Esophagus squamous epithelium (tissue), 5 donors: Measurements from ENCODE around the gene TLR6. TPM values are rescaled to one million over a fixed set of nuclear protein-coding genes. Genes with fewer than 3 reads are reported as not detected.

Experiments
- DNase-seq: peaks from one replicate; lab custom pipeline; 2025; lab: John Stamatoyannopoulos, UW
- H3K27ac ChIP-seq, 4 donors: fragments of 200-600 bp; sonication (generic); one replicate each; pipeline ENCODE4 v1.5.1; 2016 to 2019; ENCODE audit warnings: mild to moderate bottlenecking in 1 of 4
- H3K27me3 ChIP-seq, 4 donors: fragments of 200-600 bp; sonication (generic); 1 replicate in 3 of 4; 2 replicates in 1 of 4; pipeline versions ENCODE4 v1.5.1 to v1.6.0; 2017 to 2021; ENCODE audit warnings: antibody characterized with exemption in 1 of 4
- H3K36me3 ChIP-seq, 3 donors: fragments of 200-600 bp; sonication (generic); one replicate each; pipeline ENCODE4 v1.5.1; 2016 to 2019
- H3K4me1 ChIP-seq, 3 donors: fragments of 200-600 bp; sonication (generic); one replicate each; pipeline ENCODE4 v1.5.1; 2017 to 2019
- H3K4me3 ChIP-seq, 4 donors: fragments of 200-600 bp; sonication (generic); 1 replicate in 3 of 4; 2 replicates in 1 of 4; pipeline ENCODE4 v1.5.1; 2016 to 2019; ENCODE audit warnings: mild to moderate bottlenecking in 2 of 4, moderate library complexity in 1 of 4
- H3K9me3 ChIP-seq, 3 donors: fragments of 200-600 bp; sonication (generic); one replicate each; pipeline ENCODE4 v1.5.1; 2016 to 2019
- POLR2A ChIP-seq, 4 donors: fragments of 450-650 bp; IDR thresholded peaks; one replicate each; pipeline ENCODE4 v1.6.1; 2017; ENCODE audit warnings: antibody characterized with exemption in 4 of 4, mild to moderate bottlenecking in 4 of 4, moderate library complexity in 3 of 4
- WGBS, 2 donors: methylation state at CpG; one replicate each; pipeline ENCODE4 v1.1.5; 2018; 5-methylcytosine and 5-hydroxymethylcytosine counted together
- intact Hi-C: fragments of 100-400 bp; cut with DNase I; formaldehyde crosslinking; loops from one replicate; pipeline ENCODE4 v1.15.0; 2022
- total RNA-seq, 4 donors: library from RNA; depleted of rRNA; stranded (reverse); fragments of >200 nt; gene quantifications; one replicate each; pipeline ENCODE4 v1.1.0, GENCODE V29; 2016
- TF ChIP-seq, protein P1 (sequence below), 6 experiments: fragments of 450-650 bp in 4 of 6; fragments of 200-600 bp in 2 of 6; sonication (generic) in 2 of 6; IDR thresholded peaks; one replicate each; pipeline ENCODE4 v1.5.1; 2016 to 2019; ENCODE audit warnings: antibody characterized with exemption in 6 of 6, mild to moderate bottlenecking in 4 of 6, moderate library complexity in 4 of 6
- donor health status: DM: yes; HTN: yes; CAD: no.

TLR6 gene
- total RNA-seq, 4 donors from 2014 or later = 1.1 to 3.3 (median 2.5) TPM

- H3K27ac ChIP-seq = no peak overlapping the region
- DNase-seq = no peak
- no peak overlapping the region for H3K4me3 ChIP-seq
- H3K4me1 ChIP-seq = peaks cover 0 to 31% (median 9%) of the 10 kb centered on the region in 3 donors
- TF ChIP-seq POLR2A (IDR thresholded peaks at IDR 0.05) = no peak
- TF ChIP-seq, protein P1, sequence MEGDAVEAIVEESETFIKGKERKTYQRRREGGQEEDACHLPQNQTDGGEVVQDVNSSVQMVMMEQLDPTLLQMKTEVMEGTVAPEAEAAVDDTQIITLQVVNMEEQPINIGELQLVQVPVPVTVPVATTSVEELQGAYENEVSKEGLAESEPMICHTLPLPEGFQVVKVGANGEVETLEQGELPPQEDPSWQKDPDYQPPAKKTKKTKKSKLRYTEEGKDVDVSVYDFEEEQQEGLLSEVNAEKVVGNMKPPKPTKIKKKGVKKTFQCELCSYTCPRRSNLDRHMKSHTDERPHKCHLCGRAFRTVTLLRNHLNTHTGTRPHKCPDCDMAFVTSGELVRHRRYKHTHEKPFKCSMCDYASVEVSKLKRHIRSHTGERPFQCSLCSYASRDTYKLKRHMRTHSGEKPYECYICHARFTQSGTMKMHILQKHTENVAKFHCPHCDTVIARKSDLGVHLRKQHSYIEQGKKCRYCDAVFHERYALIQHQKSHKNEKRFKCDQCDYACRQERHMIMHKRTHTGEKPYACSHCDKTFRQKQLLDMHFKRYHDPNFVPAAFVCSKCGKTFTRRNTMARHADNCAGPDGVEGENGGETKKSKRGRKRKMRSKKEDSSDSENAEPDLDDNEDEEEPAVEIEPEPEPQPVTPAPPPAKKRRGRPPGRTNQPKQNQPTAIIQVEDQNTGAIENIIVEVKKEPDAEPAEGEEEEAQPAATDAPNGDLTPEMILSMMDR (IDR thresholded peaks at IDR 0.05) = no peak
- intact Hi-C loops = no loop called here
- WGBS, 2 donors = 86% methylated on average over 3 of the region's 3 CpGs
- no peaks in the 10 kb centered on the region for H3K27me3 ChIP-seq
- H3K36me3 ChIP-seq = peaks cover 0 to 31% (median 0%) of the 10 kb centered on the region in 3 donors
- H3K9me3 ChIP-seq = peaks cover 0 to 3% (median 0%) of the 10 kb centered on the region in 3 donors
Observed at GRCh38 chr4:38800961-38801450, 55.6 kb downstream of the TLR6 start.

DNA sequence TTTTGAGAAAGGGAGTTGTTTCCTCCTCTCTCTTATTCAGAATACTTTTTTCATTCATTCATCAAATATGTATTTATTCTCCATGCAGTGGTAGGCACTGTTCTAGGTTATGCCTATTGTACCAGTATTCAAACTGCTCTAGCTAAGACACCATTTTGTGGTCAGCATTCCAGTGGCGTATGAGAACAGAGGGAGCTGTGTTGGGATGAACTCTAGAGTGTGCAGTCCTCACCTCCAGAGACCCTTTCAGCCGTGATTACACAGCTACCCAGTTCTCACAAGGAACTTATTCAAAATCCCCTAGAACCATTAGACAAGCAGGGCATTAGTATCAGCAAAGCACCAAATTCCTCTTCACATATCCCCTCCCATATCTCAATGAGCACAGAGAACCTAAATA, 56.3 kb downstream of the TLR6 start:
- no peak overlapping the region for H3K4me3 ChIP-seq
- H3K9me3 ChIP-seq = peaks cover 0 to 3% (median 0%) of the 10 kb centered on the region in 3 donors
- no peak overlapping the region for H3K27ac ChIP-seq
- DNase-seq = no peak
- peaks cover 0 to 31% (median 0%) of the 10 kb centered on the region in 3 donors for H3K36me3 ChIP-seq
- intact Hi-C loops = no loop called here
- no peaks in the 10 kb centered on the region for H3K27me3 ChIP-seq
- WGBS, 2 donors = 94 to 100% methylated on average over 2 of the region's 2 CpGs
- H3K4me1 ChIP-seq = peaks cover 0 to 25% (median 4%) of the 10 kb centered on the region in 3 donors
- TF ChIP-seq, protein P1 (IDR thresholded peaks at IDR 0.05) = no peak
- TF ChIP-seq POLR2A (IDR thresholded peaks at IDR 0.05) = no peak

- Histone ChIP-seq H3K36me3 (peaks cover 0 to 23% (median 0%) of the 10 kb centered on the region in 3 donors), H3K4me1 (no peaks in the 10 kb centered on the region), H3K4me3 (no peak overlapping the region), H3K27me3 (no peaks in the 10 kb centered on the region), H3K9me3 (peaks cover 0 to 3% (median 0%) of the 10 kb centered on the region in 3 donors), H3K27ac (no peak overlapping the region)
- intact Hi-C loops = no loop called here
- TF ChIP-seq POLR2A (IDR thresholded peaks at IDR 0.05) = no peak
- DNase-seq = no peak
- 45 to 46% methylated on average over 3 of the region's 3 CpGs for WGBS, 2 donors
Observed at GRCh38 chr4:38795087-38795486, 61.5 kb downstream of the TLR6 start.

DNA sequence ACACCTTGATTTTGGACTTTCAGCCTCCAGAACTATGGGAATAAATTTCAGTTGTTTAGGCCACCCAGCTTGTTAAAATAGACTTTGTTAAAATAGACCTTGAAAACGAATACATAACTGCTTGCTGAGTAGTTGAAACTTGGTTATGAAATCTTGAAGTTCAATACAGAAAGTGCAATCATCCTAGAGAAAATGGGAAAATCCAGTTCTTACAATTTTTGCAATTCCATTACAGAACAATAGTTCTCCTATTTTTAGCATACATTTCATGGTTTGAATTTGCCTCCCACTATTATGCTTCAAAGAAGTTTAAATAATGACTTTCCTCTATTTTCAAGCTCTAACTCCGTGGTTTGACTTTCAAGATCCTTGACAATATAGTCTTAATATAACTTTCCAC, 62.6 kb downstream of the TLR6 start:
- Histone ChIP-seq H3K9me3 (peaks cover 0 to 2% (median 0%) of the 10 kb centered on the region in 3 donors), H3K4me1 (no peaks in the 10 kb centered on the region), H3K36me3 (peaks cover 0 to 12% (median 0%) of the 10 kb centered on the region in 3 donors), H3K4me3 (no peak overlapping the region), H3K27ac (no peak overlapping the region), H3K27me3 (no peaks in the 10 kb centered on the region)
- no peak for DNase-seq
- TF ChIP-seq, protein P1 (IDR thresholded peaks at IDR 0.05) = no peak
- TF ChIP-seq POLR2A (IDR thresholded peaks at IDR 0.05) = no peak
- 72 to 86% methylated on average over 2 of the region's 2 CpGs for WGBS, 2 donors
- intact Hi-C loops = no loop called here

DNA sequence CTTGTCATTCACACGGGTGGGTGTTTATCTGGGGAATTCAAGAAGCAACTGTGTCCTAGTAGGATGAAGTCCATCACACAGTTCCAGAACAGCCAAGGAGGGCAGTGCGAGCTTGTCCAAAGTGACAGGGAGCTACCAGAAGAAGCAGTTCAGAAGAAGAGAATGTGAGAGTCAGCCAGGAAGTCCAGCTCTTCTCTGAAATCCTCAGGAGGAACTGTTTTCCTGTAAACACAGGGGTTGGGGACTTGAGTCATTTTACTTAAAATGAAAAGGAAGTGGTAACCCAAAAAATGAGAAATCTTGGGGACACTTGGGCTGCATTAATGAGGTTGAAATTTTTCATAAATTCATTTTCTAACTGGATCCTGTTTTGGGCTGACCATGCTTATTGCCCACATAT, 65.6 kb downstream of the TLR6 start:
- DNase-seq = no peak
- no peak for TF ChIP-seq POLR2A (IDR thresholded peaks at IDR 0.05)
- TF ChIP-seq, protein P1 (IDR thresholded peaks at IDR 0.05) = no peak
- Histone ChIP-seq H3K4me1 (peaks cover 0 to 10% (median 0%) of the 10 kb centered on the region in 3 donors), H3K36me3 (no peaks in the 10 kb centered on the region), H3K4me3 (no peak overlapping the region), H3K27me3 (no peaks in the 10 kb centered on the region), H3K9me3 (no peaks in the 10 kb centered on the region), H3K27ac (no peak overlapping the region)
- intact Hi-C loops = no loop called here
- 56 to 72% methylated on average over 2 of the region's 2 CpGs for WGBS, 2 donors
